HG02763 (cell line): ENCODE data around the gene TMIE.
"Not testable (repeated sequence)": the region's sequence is repeated elsewhere in the genome, so short reads cannot be mapped to it uniquely, and the experiment has no call there.

Experiments used
- ATAC-seq: cut with Tn5 transposase; IDR thresholded peaks from one replicate; pipeline ENCODE4 v1.9.1; 2021; ENCODE audit warnings: mild to moderate bottlenecking, moderate library complexity; ENCODE audit not compliant: unreplicated experiment

Gene TMIE

DNA sequence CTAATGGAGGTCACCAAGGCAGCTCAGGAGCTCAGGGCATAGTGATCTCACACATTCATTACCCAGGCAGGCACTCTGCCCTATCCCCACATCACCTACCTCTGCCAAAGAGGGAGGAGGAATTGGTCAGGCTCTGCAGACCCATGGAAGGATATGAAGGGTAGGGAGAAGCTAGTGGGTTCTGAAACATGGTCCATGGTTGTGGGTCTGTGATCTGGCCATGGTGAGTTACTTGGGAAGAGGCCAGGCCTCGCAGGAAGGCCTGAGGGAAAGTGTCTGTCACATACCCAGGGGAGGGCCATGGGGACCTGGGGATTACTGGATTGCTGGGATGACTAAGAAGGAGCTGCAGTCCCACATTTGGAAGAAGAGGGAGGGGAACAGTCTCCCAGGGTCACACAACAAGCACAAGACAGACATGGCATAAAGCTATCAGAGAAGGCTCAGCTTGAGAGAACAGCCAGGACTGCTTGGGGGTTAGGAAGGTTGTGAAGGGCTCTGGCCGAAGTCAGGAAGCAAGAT, 17.9 kb downstream of the TMIE start:
- ATAC-seq: no peak

- ATAC-seq: no peak
These were observed 18.6 kb downstream of the TMIE start for GRCh38 chr3:46719735-46720271.

DNA sequence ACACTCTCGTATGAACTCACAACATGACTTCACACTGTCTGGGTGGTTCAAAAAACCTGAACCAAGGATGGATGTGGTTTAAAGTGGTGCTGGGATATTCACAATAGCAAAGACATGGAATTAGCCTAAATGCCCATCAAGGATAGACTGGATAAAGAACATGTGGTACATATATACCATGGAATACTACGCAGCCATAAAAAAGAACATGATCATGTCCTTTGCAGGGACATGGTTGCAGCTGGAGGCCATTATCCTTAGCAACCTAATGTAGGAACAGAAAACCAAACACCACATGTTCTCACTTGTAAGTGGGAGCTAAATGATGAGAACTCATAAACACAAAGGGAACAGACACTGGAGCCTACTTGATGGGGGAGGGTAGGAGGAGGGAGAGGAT, 19.8 kb downstream of the TMIE start:
- no peak for ATAC-seq

DNA sequence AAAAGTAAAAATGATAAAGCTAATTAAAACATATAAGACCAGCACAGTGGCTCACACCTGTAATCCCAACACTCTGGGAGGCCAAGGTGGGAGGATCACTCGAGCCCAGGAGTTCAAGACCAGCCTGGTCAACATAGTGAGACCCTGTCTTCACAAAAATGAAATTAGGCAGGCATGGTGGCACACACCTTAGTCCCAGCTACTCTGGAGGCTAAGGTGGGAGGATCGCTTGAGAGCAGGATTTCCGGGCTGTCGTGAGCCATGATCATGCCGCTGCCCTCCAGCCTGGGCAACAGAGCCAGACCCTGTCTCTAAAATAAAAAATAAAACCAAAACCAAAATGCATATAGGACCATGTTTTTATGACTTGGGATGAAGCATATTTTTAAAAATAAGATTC, 21.3 kb downstream of the TMIE start:
- ATAC-seq: no peak

GRCh38 chr3:46724424-46724823, 23.2 kb downstream of the TMIE start:
- no peak for ATAC-seq

GRCh38 chr3:46725621-46726314, 24.6 kb downstream of the TMIE start:
- no peak for ATAC-seq

DNA sequence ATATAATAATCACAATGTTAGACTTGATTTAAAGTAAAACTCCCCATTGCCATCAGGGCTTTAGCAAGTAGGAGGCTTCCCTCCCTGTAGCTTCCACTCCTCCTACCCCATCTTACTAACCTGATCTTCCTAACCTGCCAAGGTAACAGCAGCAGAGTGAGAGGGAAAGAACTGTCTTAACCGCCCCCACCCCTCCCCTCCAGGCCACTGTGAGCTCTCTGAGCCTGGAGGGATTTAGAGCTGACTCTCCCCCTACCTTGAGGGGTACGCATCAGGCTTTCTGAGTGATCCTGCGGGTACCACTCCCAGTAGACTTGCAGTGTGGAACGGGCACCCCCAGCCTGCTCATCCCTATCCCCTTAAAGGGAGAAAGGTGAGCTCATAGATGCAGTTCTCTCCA, 27.8 kb downstream of the TMIE start:
- ATAC-seq: no peak

DNA sequence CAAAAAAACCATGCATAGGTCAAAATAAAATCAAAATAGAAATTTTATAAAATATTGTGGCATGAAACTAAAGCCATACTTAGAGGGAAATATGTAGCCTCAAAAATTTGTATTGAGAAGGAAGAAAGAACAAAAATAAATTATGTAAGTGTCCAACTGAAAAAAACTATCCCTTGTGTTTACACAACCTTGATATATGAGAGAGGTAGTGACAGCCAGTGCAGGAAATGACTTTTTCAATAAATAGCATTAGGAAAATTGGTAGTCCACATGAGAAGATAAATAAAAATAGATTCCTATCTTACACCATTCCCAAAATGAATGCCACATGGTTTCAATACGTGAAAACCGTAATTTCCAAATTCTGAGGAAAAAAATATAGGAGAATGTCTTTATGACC, 29.6 kb downstream of the TMIE start:
- no peak for ATAC-seq

DNA sequence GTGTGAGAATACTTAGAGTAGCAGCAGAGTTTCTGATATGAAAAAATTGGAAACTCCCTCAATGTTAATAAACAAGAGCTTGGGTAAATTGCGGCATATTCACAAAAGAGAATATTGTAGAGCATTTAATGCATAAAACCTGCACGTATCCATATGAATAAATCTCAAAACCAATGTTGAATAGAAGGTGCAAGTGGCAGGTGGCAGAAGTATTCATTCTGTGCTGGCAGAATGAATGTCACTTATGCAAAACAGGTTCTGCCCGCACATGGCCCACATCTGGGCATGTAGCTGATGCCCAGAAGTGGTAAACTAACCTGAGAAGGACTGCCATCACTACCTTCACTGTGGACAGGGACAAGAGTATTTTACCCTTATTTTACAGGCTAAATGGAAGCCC, 30.6 kb downstream of the TMIE start:
- no peak for ATAC-seq

DNA sequence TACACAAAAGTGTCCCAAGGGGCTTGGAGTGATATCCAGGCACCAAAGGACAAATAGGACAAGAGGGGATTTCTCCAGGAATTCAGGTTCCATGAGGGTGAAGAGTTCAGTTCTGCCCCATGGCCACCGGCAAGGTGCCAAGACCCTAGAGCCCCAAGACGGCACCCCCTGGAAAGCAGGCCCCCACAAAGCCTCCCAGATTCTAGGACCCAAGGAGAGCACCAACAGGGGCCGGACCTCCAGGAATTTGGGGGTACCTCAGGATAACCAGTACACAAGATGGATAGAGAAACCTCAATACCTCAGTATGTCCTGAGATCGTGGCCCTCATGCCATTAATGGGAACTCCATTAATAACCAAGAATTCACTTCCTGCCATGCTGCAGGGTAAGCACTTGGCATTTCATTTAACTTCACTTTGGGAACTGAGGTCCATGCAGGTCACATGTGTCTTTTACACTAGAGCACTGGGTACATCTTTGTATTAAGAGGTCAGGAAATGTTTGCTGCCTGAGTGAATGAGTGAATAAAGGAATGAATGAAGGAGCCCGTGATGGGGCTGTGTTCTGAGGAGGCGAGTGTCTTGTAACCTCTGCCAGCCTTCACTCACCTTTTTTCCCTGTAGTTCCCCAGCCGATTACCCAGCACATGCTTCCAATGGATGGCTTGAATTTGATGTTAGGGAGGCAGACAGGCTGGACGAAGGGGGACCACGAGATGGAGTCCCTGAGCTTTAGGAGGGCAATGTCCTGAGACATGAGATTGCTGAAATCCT, 32.0 kb downstream of the TMIE start:
- ATAC-seq: no peak

GRCh38 chr3:46734773-46735172, 33.6 kb downstream of the TMIE start:
- no peak for ATAC-seq

GRCh38 chr3:46736006-46736872, 35.0 kb downstream of the TMIE start:
- no peak for ATAC-seq

DNA sequence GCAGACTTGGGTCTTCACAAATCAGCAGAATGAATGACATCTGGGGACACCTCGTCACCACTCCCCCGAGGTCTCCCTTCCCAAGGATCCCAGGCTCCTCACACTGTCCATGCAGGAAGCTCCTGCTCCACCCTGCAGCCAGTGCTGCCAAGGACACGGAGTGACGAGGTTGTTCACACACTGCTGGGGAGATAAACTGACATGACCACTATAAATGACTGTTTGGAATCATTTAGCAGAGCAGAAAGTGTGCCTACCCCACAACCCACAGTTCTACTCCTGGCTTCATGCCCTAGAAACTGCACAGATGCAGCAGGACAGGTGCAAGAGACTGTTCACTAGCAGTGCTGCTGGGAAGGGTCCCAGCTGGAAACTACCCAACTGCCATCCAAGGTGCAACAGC, 36.1 kb downstream of the TMIE start:
- ATAC-seq: no peak

DNA sequence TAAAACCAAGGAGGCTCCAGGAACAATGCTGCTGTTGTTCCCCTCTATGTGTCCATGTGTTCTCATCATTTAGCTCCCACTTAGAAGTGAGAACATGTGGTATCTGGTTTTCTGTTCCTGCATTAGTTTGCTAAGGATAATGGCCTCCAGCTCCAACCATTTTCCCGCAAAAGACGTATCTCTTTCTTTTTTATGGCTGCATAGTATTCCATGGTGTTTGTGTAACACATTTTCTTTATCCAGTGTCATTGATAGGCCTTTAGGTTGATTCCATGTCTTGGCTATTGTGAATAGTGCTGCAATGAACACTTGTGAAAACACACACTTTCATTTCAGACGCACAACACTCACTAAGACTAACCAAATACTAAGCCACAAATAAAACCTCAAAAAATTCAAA, 38.4 kb downstream of the TMIE start:
- ATAC-seq: not testable (repeated sequence)

- no peak for ATAC-seq
These were observed 41.9 kb downstream of the TMIE start for GRCh38 chr3:46742992-46743585.

- no peak for ATAC-seq
These were observed 45.5 kb downstream of the TMIE start for GRCh38 chr3:46746711-46747110.

DNA sequence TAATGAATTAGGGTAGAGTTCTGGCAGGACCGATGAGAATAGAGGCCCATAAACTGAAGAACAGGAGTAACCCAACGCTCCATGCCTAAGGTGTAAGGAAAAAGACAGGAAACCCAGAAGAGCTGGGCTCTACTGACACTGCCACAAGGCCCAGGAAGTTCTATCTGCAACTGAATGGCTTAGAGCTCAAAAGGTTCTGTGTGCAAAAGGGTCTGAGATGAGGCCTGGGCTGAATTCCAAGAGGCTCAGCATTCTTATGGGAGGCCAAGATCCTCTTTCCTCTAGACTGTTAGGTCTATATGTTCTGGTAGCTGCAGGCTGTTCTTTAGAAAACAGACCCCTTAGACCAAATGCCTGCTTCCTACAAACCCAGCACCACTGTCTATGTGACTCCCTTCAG, 47.0 kb downstream of the TMIE start:
- ATAC-seq: no peak

DNA sequence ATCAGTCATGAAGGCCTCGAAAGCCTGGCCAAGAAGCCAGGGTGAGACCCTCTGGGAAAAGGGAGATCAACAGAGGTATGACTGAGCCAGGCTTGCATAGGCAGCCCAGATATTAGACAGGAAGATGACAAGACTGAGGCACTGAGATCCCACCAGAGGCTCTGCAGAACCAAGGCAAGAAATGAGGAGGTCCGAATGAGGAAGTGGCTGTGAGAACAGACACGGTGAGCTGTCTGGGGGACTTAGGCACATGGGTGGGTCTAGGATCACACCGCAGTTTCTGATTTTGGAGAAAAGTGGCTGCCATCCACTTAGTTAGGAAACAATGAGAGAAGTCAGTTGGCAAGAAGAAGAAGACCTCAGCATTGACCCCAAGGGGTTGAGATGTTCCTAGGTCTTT, 47.9 kb downstream of the TMIE start:
- no peak for ATAC-seq

- no peak for ATAC-seq
These were observed 49.4 kb downstream of the TMIE start for GRCh38 chr3:46750555-46751038.

- not testable (repeated sequence) for ATAC-seq
These were observed 51.9 kb downstream of the TMIE start for GRCh38 chr3:46753127-46753526.

DNA sequence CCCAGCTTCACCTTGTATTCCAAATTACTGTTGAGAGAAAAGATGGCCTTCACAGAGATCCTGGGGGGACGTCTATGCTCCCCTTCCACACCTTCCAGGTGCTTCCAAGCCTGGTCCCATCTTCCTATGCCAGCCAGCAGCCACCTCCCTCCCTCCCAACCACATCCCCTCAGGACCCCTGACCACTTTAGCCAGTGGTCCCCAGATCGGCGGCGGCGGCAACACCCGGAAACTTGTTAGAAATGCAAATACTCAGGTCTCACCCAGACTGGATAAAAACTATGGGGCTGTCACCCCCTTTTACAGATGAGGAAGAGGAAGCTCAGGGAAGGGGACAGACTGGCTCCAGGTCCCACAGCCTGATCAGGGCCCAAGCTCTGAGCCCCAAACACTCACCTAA, 54.5 kb downstream of the TMIE start:
- no peak for ATAC-seq
